Measurements from ENCODE around the gene ITGBL1.

- no peak for TF ChIP-seq POLR2A (IDR thresholded peaks at IDR 0.05; ENCODE audit: low read depth, low read length)
- no peak for TF ChIP-seq CTCF (conservative IDR thresholded peaks at IDR 0.05; ENCODE audit: low read depth, low read length)
- TF ChIP-seq SMC3 (IDR thresholded peaks at IDR 0.05; ENCODE audit: low read depth, low read length), result no peak
- no peak for TF ChIP-seq RAD21 (IDR thresholded peaks at IDR 0.05; ENCODE audit: low read length)
- TF ChIP-seq MXI1 (IDR thresholded peaks at IDR 0.05; ENCODE audit: borderline replicate concordance, low read depth, low read length), result no peak
- TF ChIP-seq MAZ (IDR thresholded peaks at IDR 0.05; ENCODE audit: borderline replicate concordance, low read depth, low read length), result no peak
- no peak for TF ChIP-seq CHD1 (IDR thresholded peaks at IDR 0.05; ENCODE audit: low read depth, low read length)
- TF ChIP-seq RFX5 (IDR thresholded peaks at IDR 0.05; ENCODE audit: low read depth, low read length), result no peak
- no peak for TF ChIP-seq BHLHE40 (IDR thresholded peaks at IDR 0.05; ENCODE audit: low read depth, low read length)
- TF ChIP-seq FOS (IDR thresholded peaks at IDR 0.05; ENCODE audit: low read depth, low read length), result no peak
- TF ChIP-seq CEBPB (IDR thresholded peaks at IDR 0.05; ENCODE audit: low read depth, low read length), result no peak
- TF ChIP-seq USF2 (IDR thresholded peaks at IDR 0.05; ENCODE audit: low read depth, low read length), result no peak
- TF ChIP-seq RCOR1 (IDR thresholded peaks at IDR 0.05; ENCODE audit: insufficient replicate concordance, low read length), result no peak
Measured at GRCh38 chr13:101552286-101552685, 99.8 kb downstream of the ITGBL1 start.

All from IMR-90 (cell line).